GM15510 (cell line): ENCODE results near the gene GPBP1.

ENCODE experiments used
- POLR2A ChIP-seq: IDR thresholded peaks from 3 replicates; pipeline ENCODE4 v1.6.1; 2011; ENCODE audit warnings: borderline replicate concordance; ENCODE audit not compliant: insufficient read length; ENCODE audit errors: extremely low read depth

The GPBP1 gene

DNA sequence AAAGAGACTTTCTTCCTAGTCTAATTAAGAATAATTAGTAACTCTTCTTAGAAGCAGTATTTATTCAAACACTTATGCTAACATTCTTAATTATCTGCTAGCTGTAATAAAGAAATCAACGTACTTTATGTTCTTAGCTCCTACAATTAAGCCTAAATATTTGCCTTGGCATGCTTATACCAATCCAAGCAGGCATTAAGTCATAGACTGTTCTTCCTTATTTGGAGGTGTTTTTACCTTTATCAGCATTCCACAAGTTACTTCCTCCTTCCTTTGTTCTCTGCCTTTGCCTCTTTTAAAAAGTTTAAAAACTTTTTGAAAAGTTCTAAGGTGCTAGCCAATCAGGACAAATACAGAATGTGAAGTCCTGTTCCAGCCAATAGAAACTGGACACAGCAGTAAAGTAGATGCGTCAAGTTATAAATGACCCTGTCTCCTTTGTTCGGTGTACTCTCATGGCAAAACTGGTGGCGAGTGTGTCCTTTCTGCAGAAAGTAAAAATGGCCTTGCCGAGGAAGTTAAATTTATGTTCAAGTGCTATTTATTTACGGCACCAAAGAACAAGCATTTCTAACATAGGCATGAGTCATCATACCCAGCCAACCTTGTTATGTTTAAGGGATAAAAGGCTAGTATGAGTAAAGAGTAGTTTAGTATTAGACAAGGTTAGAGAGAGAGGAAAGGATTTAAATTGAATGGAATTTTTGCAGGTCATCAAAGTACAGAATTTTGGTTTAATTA is 58.6 kb downstream of the GPBP1 start:
- TF ChIP-seq POLR2A = no peak

- TF ChIP-seq POLR2A = no peak
Measured at GRCh38 chr5:57243286-57244137, 69.7 kb downstream of the GPBP1 start.

DNA sequence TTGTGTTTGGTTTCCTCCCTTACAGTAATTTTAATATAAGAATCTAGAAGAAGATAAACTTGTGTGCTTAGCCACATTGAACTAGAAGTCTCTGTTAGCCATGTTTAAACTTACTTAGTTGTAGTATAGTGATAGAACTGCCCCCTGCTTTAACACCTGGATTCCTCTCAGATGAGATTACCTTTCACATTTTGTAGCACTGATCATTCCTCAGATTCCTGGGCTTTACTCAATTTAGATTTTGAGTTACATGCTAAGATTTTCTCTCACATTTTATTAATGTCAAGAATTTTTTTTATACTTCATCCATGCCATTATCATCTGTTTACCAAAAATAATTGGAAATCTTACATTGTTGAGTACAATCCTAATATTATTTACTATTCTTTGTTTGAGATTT is 70.5 kb downstream of the GPBP1 start:
- no peak for TF ChIP-seq POLR2A

- no peak for TF ChIP-seq POLR2A
Measured at GRCh38 chr5:57246426-57246825, 72.6 kb downstream of the GPBP1 start.

- TF ChIP-seq POLR2A = no peak
Measured at GRCh38 chr5:57247765-57248164, 73.9 kb downstream of the GPBP1 start.

DNA sequence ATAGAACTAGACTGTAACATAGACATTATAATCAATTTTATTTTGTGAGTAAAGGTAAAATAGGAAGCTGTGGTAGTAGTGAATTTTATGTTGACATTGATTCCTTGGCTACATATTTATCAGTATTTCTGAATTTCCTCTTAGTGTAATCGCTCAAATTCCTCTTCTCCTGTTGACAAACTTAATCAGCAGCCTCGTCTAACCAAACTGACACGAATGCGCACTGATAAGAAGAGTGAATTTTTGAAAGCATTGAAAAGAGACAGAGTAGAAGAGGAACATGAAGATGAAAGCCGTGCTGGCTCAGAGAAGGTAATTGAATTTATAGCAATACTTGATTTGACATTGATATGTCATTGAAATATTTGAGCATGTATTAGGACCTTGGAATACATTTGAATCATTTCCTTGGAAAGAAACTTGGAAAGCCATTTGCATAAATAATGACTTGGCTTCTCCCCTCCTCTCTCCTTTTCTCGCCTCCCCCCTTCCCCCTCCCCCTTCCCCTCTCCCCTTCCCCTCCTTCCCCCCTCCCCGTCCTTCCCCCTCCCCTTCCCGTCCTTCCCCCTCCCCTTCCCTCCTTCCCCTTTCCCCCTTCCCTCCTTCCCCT is 75.5 kb downstream of the GPBP1 start:
- TF ChIP-seq POLR2A = no peak

DNA sequence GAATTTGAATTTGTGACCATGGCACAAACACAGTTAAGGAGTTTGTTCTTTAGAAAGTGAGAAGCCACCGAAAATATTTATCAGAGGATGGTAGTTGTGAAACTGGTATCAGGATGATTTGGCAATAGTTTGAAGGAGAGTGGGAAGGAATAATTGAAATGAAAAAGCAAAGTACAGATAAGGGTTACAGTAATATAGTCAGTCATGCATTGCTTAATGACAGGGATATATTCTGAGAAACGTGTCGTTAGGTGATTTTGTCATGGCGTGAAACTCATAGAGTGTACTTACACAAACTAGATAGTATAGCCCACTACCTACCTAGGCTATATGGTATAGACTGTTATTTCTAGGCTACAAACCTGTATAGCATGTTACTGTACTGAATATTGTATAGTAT is 84.2 kb downstream of the GPBP1 start:
- no peak for TF ChIP-seq POLR2A

GRCh38 chr5:57258943-57259342 is 85.1 kb downstream of the GPBP1 start:
- TF ChIP-seq POLR2A = no peak

GRCh38 chr5:57259704-57260103 is 85.8 kb downstream of the GPBP1 start:
- no peak for TF ChIP-seq POLR2A

DNA sequence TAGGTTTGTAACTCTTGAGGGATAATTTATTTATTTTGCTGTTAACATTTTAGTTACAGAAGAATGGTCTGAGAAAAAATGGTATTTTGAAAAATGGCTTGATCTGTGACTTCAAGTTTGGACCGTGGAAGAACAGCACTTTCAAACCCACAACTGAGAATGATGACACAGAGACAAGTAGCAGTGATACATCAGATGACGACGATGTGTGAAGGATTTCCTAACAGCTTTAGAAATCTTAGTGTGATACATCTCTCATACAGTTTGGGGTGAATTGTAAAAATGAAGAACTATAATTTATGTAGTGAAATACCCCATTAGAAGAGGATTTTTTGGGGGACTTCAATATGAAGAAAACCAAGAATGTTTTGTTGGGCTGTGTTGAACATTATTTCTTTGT is 88.7 kb downstream of the GPBP1 start:
- no peak for TF ChIP-seq POLR2A

DNA sequence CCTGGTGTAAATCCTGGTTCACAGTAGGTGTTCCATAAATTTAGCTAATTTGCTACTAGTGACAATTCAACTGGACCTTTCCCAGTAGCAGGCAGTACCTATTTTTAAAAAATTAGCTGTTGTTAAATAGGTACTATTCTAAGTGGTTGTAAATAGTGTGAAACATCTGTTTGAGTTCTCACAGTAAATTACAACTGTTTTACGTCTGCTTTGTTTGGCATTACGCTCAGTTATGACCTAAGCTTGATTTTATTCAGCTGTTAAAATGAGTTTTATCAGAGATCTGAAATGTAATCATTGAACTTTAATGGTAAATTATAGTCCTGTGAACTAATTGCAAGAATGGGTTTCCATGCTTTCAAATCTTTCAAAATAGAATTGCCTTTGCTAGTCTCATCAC is 93.9 kb downstream of the GPBP1 start:
- TF ChIP-seq POLR2A = no peak

- no peak for TF ChIP-seq POLR2A
Measured at GRCh38 chr5:57276353-57276752, 102.5 kb downstream of the GPBP1 start.

DNA sequence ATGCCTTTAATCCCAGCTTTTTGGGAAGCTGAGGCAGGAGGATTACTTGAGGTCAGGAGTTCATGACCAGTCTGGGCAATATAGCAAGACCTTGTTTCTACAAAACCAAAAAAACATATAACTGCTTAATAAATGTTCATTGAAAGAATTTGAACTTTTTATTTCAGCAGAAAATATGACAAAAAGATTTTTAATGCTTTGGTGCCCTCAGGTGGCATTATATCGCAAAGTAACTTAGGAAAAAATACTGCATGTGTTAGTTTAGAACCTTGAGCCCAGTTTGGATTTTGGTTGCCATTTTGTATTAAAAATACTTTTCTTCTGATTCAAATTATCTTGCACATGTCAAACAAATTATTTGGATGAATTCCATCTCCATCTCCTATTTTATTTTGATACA is 103.2 kb downstream of the GPBP1 start:
- no peak for TF ChIP-seq POLR2A

- no peak for TF ChIP-seq POLR2A
Measured at GRCh38 chr5:57280853-57281252, 107.0 kb downstream of the GPBP1 start.

GRCh38 chr5:57291894-57292293 is 118.0 kb downstream of the GPBP1 start:
- no peak for TF ChIP-seq POLR2A
